Middle frontal gyrus (tissue), 1 donor: ENCODE measurements around the gene MUC5B.
"Not testable (repeated sequence)": the region's sequence is repeated elsewhere in the genome, so short reads cannot be mapped to it uniquely, and the experiment has no call there.

ENCODE experiments used
- DNase-seq: peaks from one replicate; pipeline ENCODE4 v3.0.0-alpha.2; 2015; ENCODE audit warnings: low spot score; ENCODE audit errors: extremely low spot score

Gene MUC5B, protein sequence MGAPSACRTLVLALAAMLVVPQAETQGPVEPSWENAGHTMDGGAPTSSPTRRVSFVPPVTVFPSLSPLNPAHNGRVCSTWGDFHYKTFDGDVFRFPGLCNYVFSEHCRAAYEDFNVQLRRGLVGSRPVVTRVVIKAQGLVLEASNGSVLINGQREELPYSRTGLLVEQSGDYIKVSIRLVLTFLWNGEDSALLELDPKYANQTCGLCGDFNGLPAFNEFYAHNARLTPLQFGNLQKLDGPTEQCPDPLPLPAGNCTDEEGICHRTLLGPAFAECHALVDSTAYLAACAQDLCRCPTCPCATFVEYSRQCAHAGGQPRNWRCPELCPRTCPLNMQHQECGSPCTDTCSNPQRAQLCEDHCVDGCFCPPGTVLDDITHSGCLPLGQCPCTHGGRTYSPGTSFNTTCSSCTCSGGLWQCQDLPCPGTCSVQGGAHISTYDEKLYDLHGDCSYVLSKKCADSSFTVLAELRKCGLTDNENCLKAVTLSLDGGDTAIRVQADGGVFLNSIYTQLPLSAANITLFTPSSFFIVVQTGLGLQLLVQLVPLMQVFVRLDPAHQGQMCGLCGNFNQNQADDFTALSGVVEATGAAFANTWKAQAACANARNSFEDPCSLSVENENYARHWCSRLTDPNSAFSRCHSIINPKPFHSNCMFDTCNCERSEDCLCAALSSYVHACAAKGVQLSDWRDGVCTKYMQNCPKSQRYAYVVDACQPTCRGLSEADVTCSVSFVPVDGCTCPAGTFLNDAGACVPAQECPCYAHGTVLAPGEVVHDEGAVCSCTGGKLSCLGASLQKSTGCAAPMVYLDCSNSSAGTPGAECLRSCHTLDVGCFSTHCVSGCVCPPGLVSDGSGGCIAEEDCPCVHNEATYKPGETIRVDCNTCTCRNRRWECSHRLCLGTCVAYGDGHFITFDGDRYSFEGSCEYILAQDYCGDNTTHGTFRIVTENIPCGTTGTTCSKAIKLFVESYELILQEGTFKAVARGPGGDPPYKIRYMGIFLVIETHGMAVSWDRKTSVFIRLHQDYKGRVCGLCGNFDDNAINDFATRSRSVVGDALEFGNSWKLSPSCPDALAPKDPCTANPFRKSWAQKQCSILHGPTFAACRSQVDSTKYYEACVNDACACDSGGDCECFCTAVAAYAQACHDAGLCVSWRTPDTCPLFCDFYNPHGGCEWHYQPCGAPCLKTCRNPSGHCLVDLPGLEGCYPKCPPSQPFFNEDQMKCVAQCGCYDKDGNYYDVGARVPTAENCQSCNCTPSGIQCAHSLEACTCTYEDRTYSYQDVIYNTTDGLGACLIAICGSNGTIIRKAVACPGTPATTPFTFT (N-terminal part only)

DNA sequence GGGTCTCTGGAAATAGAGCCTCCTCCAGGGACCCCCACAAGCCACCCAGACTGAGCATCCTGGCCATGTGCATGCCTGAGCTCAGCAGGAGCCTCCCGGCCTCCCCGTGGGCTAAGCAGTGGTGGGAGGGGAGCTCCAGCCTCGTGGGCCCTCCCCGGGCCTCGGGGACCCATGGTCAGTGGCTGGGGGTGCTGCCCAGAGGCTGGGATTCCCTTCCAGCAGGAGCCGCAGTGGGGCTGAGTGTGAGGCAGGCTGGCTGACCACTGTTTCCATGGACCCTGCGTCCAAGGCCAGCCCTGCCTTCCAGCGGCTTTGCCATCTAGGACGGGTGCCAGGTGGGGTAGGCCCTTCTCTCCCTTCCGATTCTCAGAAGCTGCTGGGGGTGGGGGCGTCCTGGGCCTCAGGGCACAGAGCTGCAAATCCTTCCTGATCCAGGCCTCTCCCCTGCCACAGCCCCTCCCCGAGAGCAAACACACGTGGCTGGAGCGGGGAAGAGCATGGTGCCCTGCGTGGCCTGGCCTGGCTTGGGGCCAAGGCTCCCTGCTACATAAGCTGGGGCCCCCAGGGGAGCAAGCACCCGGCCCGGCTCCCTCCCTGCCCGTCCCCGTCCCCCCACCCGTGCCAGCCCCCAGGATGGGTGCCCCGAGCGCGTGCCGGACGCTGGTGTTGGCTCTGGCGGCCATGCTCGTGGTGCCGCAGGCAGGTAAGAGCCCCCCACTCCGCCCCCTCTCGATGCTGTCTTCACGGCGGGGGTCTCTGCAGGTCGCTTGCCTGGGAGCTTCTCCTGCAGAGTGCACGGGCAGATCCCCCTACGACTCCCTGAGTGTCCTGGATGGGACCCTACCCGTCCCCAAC lies at the start of gene MUC5B:
TSS of gene MUC5B (plus strand) at position 576 of the 855 bp plus-strand sequence. CDS start at position 634, 58 bp downstream.
- DNase-seq: no peak

DNA sequence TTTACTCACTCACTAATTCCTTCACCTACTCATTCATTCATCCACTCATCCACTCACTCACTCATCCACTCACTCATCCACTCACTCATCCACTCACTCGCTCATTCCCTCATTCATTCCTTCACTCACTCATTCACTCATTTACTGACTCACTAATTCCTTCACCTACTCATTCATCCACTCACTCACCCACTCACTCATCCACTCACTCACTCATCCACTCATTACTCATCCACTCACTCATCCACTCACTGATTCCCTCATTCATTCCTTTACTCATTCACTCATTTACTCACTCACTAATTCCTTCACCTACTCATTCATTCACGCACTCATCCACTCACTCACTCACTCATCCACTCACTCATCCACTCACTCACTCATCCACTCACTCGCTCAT lies 49.5 kb upstream of the MUC5B start:
- DNase-seq: not testable (repeated sequence)

DNA sequence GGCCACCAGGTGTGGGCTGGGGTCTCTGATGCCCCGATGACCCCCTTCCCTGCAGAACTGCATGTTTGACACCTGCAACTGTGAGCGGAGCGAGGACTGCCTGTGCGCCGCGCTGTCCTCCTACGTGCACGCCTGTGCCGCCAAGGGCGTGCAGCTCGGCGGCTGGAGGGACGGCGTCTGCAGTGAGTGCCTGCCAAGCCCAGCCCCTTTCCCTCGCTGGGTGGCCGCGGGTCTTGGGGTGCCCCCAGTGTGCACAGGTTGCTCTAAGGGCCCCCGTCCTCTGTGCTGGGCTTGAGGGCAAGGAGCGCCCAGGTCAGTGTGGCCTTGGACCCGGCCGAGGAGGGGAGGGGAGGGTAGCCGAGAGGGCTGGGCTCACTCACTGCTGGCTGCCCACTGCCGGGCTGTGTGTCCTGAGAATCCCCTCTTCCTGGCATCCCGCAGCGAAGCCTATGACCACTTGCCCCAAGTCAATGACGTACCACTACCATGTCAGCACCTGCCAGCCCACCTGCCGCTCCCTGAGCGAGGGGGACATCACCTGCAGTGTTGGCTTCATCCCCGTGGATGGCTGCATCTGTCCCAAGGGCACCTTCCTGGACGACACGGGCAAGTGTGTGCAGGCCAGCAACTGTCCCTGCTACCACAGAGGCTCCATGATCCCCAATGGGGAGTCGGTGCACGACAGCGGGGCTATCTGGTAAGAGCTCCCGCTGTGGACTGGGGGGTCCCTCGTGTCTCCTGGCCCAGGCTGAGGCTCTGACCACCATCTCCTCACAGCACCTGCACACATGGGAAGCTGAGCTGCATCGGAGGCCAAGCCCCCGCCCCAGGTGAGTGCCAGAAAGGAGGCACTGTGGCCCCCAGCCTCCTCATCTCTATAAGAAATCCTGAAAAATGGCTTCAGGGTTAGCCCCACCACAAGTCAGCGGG lies 48.2 kb upstream of the MUC5B start:
- no peak for DNase-seq

DNA sequence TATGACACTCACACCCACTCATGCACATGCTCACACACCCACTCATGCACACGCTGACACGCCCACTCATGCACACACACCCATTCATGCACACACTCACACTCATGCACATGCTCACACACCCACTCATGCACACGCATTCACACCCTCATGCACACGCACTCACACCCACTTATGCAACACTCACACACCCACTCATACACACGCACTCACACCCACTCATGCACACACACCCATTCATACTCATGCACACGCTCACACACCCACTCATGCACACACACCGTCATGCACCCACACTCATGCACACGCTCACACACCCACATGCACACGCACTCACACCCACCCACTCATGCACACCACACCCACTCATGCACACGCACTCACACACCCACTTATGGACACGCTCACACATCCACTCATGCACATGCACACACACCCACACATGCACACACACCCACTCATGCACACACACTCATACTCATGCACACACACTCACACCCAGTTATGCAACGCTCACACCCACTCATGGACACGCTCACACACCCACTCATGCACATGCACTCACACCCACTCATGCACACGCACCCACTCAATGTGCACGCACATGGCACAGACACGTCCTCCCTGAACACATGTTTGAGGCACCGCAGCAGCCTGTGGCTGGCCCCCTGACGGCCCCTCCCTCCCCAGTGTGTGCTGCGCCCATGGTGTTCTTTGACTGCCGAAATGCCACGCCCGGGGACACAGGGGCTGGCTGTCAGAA lies 47.2 kb upstream of the MUC5B start:
- no peak for DNase-seq

DNA sequence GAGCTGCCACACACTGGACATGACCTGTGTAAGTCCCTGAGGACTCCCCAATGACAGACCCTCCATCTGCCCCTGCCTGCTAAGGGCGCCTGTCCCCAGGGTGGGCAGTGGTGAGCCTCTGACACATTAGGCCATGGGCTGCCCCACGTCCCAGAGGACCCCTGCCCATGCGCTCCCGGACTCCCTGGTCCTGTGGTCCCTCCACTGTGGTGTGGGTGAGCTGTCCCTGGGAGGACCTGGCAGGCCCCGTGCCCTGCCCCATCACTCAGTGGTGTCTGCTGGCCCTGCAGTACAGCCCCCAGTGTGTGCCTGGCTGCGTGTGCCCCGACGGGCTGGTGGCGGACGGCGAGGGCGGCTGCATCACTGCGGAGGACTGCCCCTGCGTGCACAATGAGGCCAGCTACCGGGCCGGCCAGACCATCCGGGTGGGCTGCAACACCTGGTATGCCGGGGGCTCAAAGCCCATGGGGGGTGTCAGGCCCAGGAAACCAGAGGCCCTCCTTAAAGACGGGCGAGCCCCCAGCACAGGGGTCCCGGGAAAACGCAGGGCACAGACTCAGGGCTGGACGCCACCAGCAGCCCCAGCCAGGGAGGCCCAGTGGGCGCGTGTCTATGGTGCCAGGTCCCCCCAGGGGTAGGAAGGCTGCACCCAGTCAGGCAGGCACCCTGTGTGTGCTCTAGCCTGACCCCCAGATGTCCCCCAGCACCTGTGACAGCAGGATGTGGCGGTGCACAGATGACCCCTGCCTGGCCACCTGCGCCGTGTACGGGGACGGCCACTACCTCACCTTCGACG lies 46.4 kb upstream of the MUC5B start:
- no peak for DNase-seq

DNA sequence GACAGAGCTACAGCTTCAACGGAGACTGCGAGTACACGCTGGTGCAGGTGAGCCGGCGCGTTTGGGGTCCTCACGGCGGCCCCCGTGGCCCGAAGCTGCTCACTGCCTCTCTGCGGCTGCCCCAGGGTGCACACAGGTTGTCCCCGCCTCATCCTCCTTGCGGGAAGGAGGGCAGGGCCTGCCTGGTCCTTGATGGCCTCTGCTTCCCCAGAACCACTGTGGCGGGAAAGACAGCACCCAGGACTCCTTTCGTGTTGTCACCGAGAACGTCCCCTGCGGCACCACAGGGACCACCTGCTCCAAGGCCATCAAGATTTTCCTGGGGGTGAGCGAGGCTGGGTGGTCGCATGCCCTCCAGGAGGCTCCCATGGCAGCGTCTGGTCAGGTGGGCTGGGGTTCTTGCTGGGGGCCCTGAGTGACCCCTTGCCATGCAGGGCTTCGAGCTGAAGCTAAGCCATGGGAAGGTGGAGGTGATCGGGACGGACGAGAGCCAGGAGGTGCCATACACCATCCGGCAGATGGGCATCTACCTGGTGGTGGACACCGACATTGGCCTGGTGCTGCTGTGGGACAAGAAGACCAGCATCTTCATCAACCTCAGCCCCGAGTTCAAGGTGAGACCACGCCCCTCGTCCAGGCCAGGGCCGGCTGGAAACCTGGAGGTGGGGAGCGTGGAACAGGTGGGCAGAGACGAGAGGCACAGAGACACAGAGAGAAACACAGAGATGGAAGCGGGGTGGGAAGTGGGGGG lies 45.7 kb upstream of the MUC5B start:
- no peak for DNase-seq

DNA sequence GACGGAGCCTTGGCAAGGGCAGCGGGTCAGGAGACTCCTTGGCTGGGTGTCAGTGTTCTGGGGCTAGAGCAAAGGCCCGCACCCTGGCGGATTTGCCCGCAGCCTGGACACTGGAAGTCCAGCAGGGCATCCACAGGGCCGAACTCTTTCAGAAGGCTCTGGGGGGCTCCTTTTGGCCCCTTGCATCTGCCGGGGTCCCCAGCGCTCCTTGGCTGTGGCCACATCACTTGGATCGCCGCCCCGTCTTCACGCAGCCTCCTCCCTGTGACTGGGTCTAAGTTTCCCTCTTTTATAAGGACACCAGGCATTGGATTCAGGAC lies 45.1 kb upstream of the MUC5B start:
- no peak for DNase-seq

DNA sequence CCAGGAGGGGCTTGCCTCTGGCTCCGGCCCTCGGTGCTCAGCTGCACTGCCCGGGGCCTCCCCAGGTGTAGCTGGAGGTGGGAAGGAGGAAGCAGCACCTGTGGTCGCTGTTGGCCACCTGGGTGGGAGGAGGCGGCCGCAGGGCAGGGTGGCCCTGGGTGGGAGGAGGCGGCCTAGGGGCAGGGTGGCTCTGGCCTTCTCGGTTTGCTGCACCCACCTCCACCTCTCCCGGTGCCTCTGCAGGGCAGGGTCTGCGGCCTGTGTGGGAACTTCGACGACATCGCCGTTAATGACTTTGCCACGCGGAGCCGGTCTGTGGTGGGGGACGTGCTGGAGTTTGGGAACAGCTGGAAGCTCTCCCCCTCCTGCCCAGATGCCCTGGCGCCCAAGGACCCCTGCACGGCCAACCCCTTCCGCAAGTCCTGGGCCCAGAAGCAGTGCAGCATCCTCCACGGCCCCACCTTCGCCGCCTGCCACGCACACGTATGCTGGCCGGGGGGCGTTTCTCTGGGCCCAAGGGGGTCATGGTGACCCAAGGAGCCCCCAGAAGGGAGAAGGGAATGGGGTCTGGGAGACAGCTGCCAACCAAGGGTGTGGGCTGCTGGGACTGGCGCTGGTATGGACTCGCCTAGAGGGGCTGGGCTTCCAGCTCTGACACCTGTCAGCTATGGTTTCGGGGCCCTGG lies 44.5 kb upstream of the MUC5B start:
- no peak for DNase-seq

DNA sequence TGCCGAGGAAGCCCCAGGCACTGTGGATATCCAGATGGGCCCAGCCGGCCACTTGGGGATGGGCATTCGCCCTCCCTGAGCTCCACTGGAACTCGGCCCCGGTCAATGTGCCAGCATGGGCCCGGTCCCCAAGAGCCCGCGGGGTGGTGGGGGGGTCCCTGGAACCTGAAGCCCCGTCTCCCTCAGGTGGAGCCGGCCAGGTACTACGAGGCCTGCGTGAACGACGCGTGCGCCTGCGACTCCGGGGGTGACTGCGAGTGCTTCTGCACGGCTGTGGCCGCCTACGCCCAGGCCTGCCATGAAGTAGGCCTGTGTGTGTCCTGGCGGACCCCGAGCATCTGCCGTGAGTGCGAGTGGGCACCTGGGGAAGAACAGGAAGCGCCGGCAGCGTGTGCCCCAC lies 44.0 kb upstream of the MUC5B start:
- no peak for DNase-seq

DNA sequence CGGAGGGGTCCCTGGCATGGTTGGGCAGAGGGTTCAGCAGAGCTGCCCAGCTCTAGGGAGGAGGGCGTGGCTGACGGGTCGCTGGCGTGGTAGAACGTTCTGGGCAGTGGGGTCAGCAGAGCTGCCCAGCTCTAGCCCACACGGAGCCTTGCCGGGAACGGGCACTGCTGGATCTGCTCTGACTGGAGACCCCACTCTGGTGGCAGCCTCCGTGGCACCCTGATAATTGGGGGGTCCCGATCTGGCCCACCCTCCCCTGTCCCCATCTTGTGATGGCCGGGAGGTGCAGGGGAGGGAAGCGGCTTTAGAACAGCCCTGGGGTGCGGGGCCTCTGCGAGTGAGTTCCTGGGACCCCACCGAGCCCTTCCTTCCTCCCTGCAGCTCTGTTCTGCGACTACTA lies 43.2 kb upstream of the MUC5B start:
- no peak for DNase-seq

DNA sequence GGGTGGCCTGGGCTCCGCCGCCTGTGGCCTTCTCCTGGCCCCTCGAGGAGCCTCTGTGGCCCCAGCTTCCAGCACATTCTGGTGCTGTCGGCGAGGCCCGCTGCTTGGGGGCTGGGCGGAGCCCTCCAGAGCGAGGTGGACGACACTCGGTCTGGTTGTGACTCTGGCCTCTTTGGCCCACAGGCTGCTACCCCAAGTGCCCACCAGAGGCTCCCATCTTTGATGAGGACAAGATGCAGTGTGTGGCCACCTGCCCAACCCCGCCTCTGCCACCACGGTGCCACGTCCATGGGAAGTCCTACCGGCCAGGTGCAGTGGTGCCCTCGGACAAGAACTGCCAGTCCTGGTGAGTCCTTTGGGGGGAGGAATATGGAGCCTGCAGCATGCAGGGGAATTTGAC lies 42.7 kb upstream of the MUC5B start:
- no peak for DNase-seq

DNA sequence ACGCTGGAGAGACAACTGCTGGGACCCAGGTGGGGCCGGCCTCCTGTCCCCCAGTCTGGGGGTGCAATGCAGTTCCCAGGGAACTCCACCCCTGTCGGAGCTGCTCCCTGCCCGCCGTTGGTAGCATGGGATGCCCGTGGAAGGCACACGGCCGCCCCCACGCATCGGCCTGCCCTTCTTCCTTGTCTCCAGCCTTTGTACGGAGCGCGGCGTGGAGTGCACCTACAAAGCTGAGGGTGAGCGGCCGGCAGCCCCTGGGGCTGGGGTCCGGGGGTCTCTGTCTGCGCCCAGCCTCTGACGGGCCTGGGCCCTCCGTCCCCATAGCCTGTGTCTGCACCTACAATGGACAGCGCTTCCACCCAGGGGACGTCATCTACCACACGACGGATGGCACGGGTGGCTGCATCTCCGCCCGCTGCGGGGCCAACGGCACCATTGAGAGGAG lies 41.9 kb upstream of the MUC5B start:
- DNase-seq: no peak

DNA sequence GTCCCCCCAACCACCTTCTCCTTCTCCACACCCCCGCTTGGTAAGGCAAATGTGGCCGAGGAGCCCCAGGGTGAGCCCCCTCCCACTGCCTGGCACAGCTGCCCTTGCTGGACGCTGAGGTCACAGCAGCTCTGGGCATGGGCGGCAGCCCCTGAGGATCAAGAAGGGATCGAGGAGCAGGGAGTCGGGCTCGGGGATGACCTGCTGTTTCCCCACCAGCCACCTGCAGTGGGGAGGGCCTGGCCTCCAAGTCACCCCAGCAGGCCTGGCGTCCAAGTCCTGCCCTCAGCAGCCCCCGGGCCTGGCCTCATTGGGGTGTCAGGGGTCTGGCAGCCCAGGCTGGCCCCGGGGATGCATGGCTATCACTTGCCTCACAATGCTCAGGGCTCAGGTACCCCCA lies 41.4 kb upstream of the MUC5B start:
- DNase-seq: no peak

DNA sequence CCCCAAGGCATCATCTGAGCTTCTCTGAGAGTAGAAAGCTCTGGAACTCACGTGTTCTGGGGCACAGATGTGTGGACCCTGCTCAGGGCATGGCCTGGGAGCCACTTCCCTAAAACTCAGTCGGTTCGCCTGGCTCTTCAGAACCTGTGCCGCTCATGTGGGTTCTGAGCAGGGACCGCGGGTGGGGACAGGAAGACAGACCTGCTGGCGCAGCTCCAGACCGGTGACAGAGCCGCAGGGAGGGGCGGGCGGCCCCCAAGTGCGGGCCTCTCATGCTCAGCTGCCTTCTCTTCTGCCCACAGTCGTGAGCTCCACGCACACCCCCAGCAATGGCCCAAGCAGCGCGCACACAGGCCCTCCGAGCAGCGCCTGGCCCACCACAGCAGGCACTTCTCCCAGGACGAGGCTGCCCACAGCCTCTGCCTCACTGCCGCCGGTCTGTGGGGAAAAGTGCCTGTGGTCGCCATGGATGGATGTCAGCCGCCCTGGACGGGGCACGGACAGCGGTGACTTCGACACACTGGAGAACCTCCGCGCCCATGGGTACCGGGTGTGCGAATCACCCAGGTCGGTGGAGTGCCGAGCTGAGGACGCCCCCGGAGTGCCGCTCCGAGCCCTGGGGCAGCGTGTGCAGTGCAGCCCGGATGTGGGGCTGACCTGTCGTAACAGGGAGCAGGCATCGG lies 40.9 kb upstream of the MUC5B start:
- no peak for DNase-seq

DNA sequence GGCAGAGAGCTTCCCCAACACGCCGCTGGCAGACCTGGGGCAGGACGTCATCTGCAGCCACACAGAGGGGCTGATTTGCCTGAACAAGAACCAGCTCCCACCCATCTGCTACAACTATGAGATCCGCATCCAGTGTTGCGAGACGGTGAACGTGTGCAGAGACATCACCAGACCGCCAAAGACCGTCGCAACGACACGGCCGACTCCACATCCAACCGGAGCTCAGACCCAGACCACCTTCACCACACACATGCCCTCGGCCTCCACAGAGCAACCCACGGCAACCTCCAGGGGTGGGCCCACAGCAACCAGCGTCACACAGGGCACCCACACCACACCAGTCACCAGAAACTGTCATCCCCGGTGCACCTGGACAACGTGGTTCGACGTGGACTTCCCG lies 38.7 kb upstream of the MUC5B start:
- DNase-seq: not testable (repeated sequence)

DNA sequence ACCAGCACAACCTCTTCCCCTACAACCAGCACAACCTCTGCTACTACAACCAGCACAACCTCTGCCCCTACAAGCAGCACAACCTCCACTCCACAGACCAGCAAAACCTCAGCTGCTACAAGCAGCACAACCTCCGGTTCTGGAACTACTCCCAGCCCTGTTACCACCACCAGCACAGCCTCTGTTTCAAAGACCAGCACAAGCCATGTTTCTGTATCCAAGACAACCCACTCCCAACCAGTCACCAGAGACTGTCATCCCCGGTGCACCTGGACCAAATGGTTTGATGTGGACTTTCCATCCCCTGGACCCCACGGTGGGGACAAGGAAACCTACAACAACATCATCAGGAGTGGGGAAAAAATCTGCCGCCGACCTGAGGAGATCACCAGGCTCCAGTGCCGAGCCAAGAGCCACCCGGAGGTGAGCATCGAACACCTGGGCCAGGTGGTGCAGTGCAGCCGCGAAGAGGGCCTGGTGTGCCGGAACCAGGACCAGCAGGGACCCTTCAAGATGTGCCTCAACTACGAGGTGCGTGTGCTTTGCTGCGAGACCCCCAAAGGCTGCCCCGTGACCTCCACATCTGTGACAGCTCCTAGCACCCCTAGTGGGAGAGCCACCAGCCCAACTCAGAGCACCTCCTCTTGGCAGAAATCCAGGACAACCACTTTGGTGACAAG lies 34.3 kb upstream of the MUC5B start:
- DNase-seq: not testable (repeated sequence)
